GM12878 (cell line): ENCODE results near the gene TMIGD3. TPM values are rescaled to one million over a fixed set of nuclear protein-coding genes. Genes with fewer than 3 reads are reported as not detected.

Experiments used
- ATAC-seq: fragments of 200-7000 bp; cut with Tn5 transposase; 3 replicates; pipeline ENCODE4 v1.9.1; 2020; ENCODE audit warnings: mild to moderate bottlenecking, moderate library complexity
- BruUV-seq: library from RNA; stranded (reverse); fragments of 400-500 nt; replicated peaks from 2 replicates; lab custom pipeline; 2021; lab: Mats Ljungman, UMichigan
- CTCF ChIA-PET: fragments of 300-600 bp; sonication (Branson Sonifier 250); formaldehyde crosslinking; extraction: SDS; loops from one replicate; lab custom pipeline; 2021; ENCODE audit warnings: inconsistent platforms; lab: Yijun Ruan, JAX
- POLR2A ChIA-PET: fragments of 350-600 bp; formaldehyde crosslinking; extraction: SDS; loops from one replicate; lab custom pipeline; 2021; ENCODE audit warnings: inconsistent platforms; lab: Charles Lee
- RAD21 ChIA-PET: fragments of 300-600 bp; sonication (Branson Sonifier 250); formaldehyde crosslinking; loops from one replicate; lab custom pipeline; 2023; ENCODE audit warnings: antibody characterized with exemption; ENCODE audit not compliant: unreplicated experiment; lab: Charles Lee
- SMC1A ChIA-PET: fragments of 300-600 bp; sonication (Branson Sonifier 250); formaldehyde crosslinking; loops from one replicate; lab custom pipeline; 2023; ENCODE audit not compliant: unreplicated experiment, uncharacterized antibody; lab: Charles Lee
- DNase-seq: peaks from one replicate; pipeline ENCODE4 v3.0.0-alpha.2; 2011; ENCODE audit warnings: low read depth, low spot score
- FAIRE-seq: peaks from 3 replicates; lab custom pipeline; 2011; peaks lifted over from hg19 to GRCh38; lab: Jason Lieb, UNC
- H2AFZ ChIP-seq: 2 replicates; pipeline ENCODE4 v1.6.0; 2011; ENCODE audit warnings: low read depth, low read length, control low read depth; ENCODE audit not compliant: control insufficient read depth
- H3K27ac ChIP-seq: 2 replicates; pipeline ENCODE4 v1.5.1; 2011; ENCODE audit warnings: control low read depth; ENCODE audit not compliant: control insufficient read depth, insufficient read depth
- H3K27me3 ChIP-seq, 2 experiments: replicated peaks in 1 of 2; 2 replicates each; pipeline versions ENCODE4 v1.6.0 to v1.6.1; 2011; ENCODE audit warnings: low read length in 1 of 2; ENCODE audit not compliant: control insufficient read depth in 2 of 2, insufficient read depth in 2 of 2
- H3K36me3 ChIP-seq, 2 experiments: 2 replicates each; pipeline ENCODE4 v1.5.1; 2011; ENCODE audit warnings: low read length in 1 of 2; ENCODE audit not compliant: control insufficient read depth in 2 of 2, insufficient read depth in 2 of 2
- H3K4me1 ChIP-seq: 2 replicates; pipeline ENCODE4 v1.6.1; 2011; ENCODE audit warnings: mild to moderate bottlenecking, low read length, moderate library complexity, mixed read lengths; ENCODE audit not compliant: control insufficient read depth, insufficient read depth
- H3K4me2 ChIP-seq: 2 replicates; pipeline ENCODE4 v1.6.0; 2011; ENCODE audit warnings: control low read depth; ENCODE audit not compliant: control insufficient read depth, insufficient read depth
- H3K4me3 ChIP-seq: fragments of 200-600 bp; sonication (generic); 2 replicates; pipeline ENCODE4 v1.5.1; 2016
- H3K79me2 ChIP-seq: 2 replicates; pipeline ENCODE4 v1.6.0; 2011; ENCODE audit warnings: low read length; ENCODE audit not compliant: control insufficient read depth, insufficient read depth
- H3K9ac ChIP-seq: 2 replicates; pipeline ENCODE4 v1.8.0; 2011; ENCODE audit warnings: low read length, control low read depth, mixed read lengths; ENCODE audit not compliant: control insufficient read depth, insufficient read depth
- H3K9me3 ChIP-seq: replicated peaks from 3 replicates; pipeline ENCODE4 v1.5.1; 2011; ENCODE audit warnings: mild to moderate bottlenecking, low read length; ENCODE audit not compliant: control insufficient read depth, insufficient read depth
- H4K20me1 ChIP-seq: 2 replicates; pipeline ENCODE4 v1.6.0; 2011; ENCODE audit not compliant: control insufficient read depth, insufficient read depth
- ATF7 ChIP-seq: fragments of 450-650 bp; IDR thresholded peaks from 2 replicates; pipeline ENCODE4 v1.6.1; 2016; ENCODE audit warnings: low read depth, mild to moderate bottlenecking
- CHD4 ChIP-seq: fragments of 200-600 bp; sonication (generic); IDR thresholded peaks from 2 replicates; pipeline ENCODE4 v1.6.1; 2016; ENCODE audit warnings: mild to moderate bottlenecking
- IKZF1 ChIP-seq: fragments of 450-650 bp; conservative IDR thresholded peaks from 2 replicates; pipeline ENCODE4 v1.6.1; 2017; ENCODE audit warnings: antibody characterized with exemption, mild to moderate bottlenecking
- IKZF2 ChIP-seq, 2 experiments: fragments of 450-650 bp; IDR thresholded peaks; 2 replicates each; pipeline ENCODE4 v1.6.1; 2017; ENCODE audit warnings: mild to moderate bottlenecking in 2 of 2, moderate library complexity in 2 of 2
- KDM1A ChIP-seq: fragments of 200-600 bp; sonication (generic); IDR thresholded peaks from 2 replicates; pipeline ENCODE4 v1.6.1; 2016; ENCODE audit warnings: borderline replicate concordance
- MTA3 ChIP-seq: IDR thresholded peaks from 2 replicates; pipeline ENCODE4 v1.6.1; 2012; ENCODE audit warnings: low read length, inconsistent platforms, borderline replicate concordance
- NFYB ChIP-seq: IDR thresholded peaks from 2 replicates; pipeline ENCODE4 v1.6.1; 2011; ENCODE audit warnings: low read depth, mild to moderate bottlenecking, low read length, improper control_type of control experiment, moderate library complexity; ENCODE audit not compliant: insufficient read depth
- TCF12 ChIP-seq: IDR thresholded peaks from 2 replicates; pipeline ENCODE4 v1.6.1; 2011; ENCODE audit warnings: low read depth, mild to moderate bottlenecking, low read length
- ZZZ3 ChIP-seq: IDR thresholded peaks from 2 replicates; pipeline ENCODE4 v1.6.1; 2011; ENCODE audit warnings: low read depth; ENCODE audit not compliant: control insufficient read depth, insufficient read length
- WGBS: methylation state at CpG from one replicate; pipeline ENCODE4 v1.1.6; 2016; ENCODE audit warnings: low lambda C conversion rate; ENCODE audit not compliant: insufficient replicate concordance, insufficient coverage; ENCODE audit errors: missing lambda C conversion rate; 5-methylcytosine and 5-hydroxymethylcytosine counted together
- in situ Hi-C: fragments of 300-500 bp; cut with MboI; formaldehyde crosslinking; loops from 9 replicates; pipeline ENCODE4 v1.14.3; 2018; ENCODE audit warnings: mixed read lengths
- intact Hi-C: fragments of 100-400 bp; cut with micrococcal nuclease; formaldehyde crosslinking; loops from one replicate; pipeline ENCODE4 v1.14.2; 2022; ENCODE audit not compliant: unreplicated experiment
- polyA plus RNA-seq, 11 experiments: library from polyadenylated mRNA; depleted of rRNA in 4 of 11; unstranded in 6 of 11; stranded (reverse) in 5 of 11; fragments of >200 nt; fragmentation: Nextera tagmentation in 4 of 11; fragmentation: Illumina TruSeq in 1 of 11; extraction: Ambion mirVana in 4 of 11; extraction: Trizol in 1 of 11; gene quantifications; 1 replicate in 1 of 11; 2 replicates in 10 of 11; pipeline versions ENCODE4 v1.2.1 to v1.2.3, GENCODE V29; 2011 to 2016; ENCODE audit warnings: inconsistent platforms in 2 of 11, missing spikeins in 2 of 11, low read depth in 1 of 11
- total RNA-seq, 4 experiments: library from RNA; depleted of rRNA in 3 of 4; stranded (reverse); fragments of >200 nt in 3 of 4; fragmentation: Illumina TruSeq in 1 of 4; extraction: Trizol in 1 of 4; gene quantifications; 2 replicates each; pipeline versions ENCODE4 v1.2.1 to v1.2.3, GENCODE V29; 2013 to 2021
- TF ChIP-seq, protein P1 (sequence below): fragments of 450-650 bp; IDR thresholded peaks from 2 replicates; pipeline ENCODE4 v1.6.1; 2016; ENCODE audit warnings: mild to moderate bottlenecking
- TF ChIP-seq, protein P2 (sequence below): fragments of 450-650 bp; conservative IDR thresholded peaks from 2 replicates; pipeline ENCODE4 v1.6.1; 2017; ENCODE audit warnings: mild to moderate bottlenecking, moderate library complexity
- TF ChIP-seq, protein P3 (sequence below): fragments of 450-650 bp; formaldehyde crosslinking; IDR thresholded peaks from 2 replicates; pipeline ENCODE4 v1.5.0; 2022; ENCODE audit warnings: mild to moderate bottlenecking, missing genetic modification characterization
- TF ChIP-seq, protein P4 (sequence below): fragments of 150-350 bp; IDR thresholded peaks from 2 replicates; pipeline ENCODE4 v1.6.1; 2014; ENCODE audit warnings: mild to moderate bottlenecking, low read depth, low read length

TMIGD3 gene
- total and polyA plus RNA-seq, 10 of the 15 experiments (the other 5 are each of a cell fraction or from before 2014, with no cell fraction given) = 0.17 TPM; not detected in 9

DNA sequence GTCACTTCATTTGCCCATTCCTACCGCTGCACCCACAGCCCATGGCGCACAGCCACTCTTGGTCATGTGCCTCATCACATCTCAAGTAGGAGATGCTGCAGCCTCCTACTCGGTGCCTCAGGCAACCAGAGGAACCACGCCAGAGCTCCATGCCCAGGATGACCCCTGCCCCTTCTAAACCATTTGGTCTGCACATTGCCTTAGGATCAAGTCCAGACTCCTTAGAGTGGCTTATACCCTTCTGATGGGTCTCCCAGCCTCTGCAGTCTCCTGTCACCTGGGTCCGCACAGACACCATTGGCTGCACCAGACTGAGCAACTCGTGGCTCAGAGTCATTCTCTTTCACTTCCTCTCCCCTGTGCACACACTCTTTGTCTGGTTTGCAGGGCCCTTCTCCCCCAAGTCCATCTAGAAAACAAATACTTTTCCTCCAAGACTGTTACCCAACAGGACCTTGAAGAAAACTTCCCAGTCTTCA is 2.2 kb upstream of the TMIGD3 start (continued):
- TF ChIP-seq, protein P1, sequence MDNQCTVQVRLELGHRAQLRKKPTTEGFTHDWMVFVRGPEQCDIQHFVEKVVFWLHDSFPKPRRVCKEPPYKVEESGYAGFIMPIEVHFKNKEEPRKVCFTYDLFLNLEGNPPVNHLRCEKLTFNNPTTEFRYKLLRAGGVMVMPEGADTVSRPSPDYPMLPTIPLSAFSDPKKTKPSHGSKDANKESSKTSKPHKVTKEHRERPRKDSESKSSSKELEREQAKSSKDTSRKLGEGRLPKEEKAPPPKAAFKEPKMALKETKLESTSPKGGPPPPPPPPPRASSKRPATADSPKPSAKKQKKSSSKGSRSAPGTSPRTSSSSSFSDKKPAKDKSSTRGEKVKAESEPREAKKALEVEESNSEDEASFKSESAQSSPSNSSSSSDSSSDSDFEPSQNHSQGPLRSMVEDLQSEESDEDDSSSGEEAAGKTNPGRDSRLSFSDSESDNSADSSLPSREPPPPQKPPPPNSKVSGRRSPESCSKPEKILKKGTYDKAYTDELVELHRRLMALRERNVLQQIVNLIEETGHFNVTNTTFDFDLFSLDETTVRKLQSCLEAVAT = 0 out of 2 replicates have a peak, but pooled peaks have one; percentile 59
- TF ChIP-seq IKZF2 (IDR thresholded peaks at IDR 0.05) (peak in 1 of 2 experiments; percentile 56; a peak in 2 of 4 replicates), NFYB (peak; percentile 63; the same call in 1 of the 2 replicates)

DNA sequence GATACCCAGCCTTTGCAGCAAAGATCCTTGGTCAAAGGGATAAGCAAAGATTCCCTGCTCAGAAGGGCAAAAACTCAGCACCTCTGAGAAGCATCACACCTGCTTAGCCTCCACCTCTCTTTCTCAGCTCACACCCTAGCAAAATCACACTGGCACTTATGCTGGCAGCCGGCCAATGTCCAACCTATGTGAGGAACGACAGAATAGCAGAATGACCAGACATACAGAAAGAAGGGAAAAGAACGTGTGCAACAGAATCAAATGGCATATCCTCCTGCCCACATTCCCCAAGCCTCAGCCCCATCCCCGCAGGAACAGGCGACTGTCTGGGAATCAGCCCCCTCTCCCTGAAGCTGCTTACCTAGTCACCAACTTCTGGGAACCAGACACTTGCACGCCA is 664 bp upstream of the TMIGD3 start:
- SMC1A ChIA-PET = interaction anchor here (0.8 to 1.4 kb wide), 6 partner anchors 14 to 258 kb away, joined by 3 read pairs; no protein-coding TSS in a partner anchor
- WGBS = 53% methylated on average over 6 of the region's 6 CpGs
- no peaks in the 10 kb centered on the region for H3K27me3 ChIP-seq
- H3K4me2 ChIP-seq = peak overlapping the region; percentile 80; the same call in 1 of the 2 replicates
- H3K79me2 ChIP-seq = peaks cover 2% of the 10 kb centered on the region; the same call in 1 of the 2 replicates
- DNase-seq (no peak), FAIRE-seq (no peak), ATAC-seq (no peak)
- H2AFZ ChIP-seq = peak overlapping the region; percentile 76
- peaks cover 57% of the 10 kb centered on the region for H3K4me1 ChIP-seq
- H3K27ac ChIP-seq = no peak overlapping the region
- POLR2A ChIA-PET = interaction anchor here (0.6 kb wide), 1 partner anchor 198 kb away, joined by 5 read pairs; no protein-coding TSS in a partner anchor
- H3K9ac ChIP-seq = no peak overlapping the region
- RAD21 ChIA-PET = interaction anchor here (0.8 to 1.6 kb wide), 3 partner anchors 22 to 211 kb away, joined by 3 to 7 read pairs (median 3); no protein-coding TSS in a partner anchor
- in situ Hi-C loops = loop anchor here (10.0 kb wide), 1 partner anchor 251 kb away; the partner anchor contains the start of gene DDX20
- H3K36me3 ChIP-seq = no peaks in the 10 kb centered on the region
- no peak overlapping the region for H3K4me3 ChIP-seq
- no TSS peak for BruUV-seq
- H3K9me3 ChIP-seq = no peaks in the 10 kb centered on the region; the same call in 2 of the 3 replicates
- CTCF ChIA-PET = interaction anchor here (0.5 to 2.0 kb wide), 5 partner anchors 18 to 911 kb away, joined by 3 to 9 read pairs (median 4); no protein-coding TSS in a partner anchor
- no peaks in the 10 kb centered on the region for H4K20me1 ChIP-seq
- intact Hi-C loops = no loop called here
- TF ChIP-seq, protein P2, sequence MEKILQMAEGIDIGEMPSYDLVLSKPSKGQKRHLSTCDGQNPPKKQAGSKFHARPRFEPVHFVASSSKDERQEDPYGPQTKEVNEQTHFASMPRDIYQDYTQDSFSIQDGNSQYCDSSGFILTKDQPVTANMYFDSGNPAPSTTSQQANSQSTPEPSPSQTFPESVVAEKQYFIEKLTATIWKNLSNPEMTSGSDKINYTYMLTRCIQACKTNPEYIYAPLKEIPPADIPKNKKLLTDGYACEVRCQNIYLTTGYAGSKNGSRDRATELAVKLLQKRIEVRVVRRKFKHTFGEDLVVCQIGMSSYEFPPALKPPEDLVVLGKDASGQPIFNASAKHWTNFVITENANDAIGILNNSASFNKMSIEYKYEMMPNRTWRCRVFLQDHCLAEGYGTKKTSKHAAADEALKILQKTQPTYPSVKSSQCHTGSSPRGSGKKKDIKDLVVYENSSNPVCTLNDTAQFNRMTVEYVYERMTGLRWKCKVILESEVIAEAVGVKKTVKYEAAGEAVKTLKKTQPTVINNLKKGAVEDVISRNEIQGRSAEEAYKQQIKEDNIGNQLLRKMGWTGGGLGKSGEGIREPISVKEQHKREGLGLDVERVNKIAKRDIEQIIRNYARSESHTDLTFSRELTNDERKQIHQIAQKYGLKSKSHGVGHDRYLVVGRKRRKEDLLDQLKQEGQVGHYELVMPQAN = no peak
- TF ChIP-seq ATF7 (no peak), ZZZ3 (no peak), TCF12 (no peak), IKZF1 (no peak), CHD4 (no peak), MTA3 (no peak), KDM1A (no peak)
- TF ChIP-seq, protein P3, sequence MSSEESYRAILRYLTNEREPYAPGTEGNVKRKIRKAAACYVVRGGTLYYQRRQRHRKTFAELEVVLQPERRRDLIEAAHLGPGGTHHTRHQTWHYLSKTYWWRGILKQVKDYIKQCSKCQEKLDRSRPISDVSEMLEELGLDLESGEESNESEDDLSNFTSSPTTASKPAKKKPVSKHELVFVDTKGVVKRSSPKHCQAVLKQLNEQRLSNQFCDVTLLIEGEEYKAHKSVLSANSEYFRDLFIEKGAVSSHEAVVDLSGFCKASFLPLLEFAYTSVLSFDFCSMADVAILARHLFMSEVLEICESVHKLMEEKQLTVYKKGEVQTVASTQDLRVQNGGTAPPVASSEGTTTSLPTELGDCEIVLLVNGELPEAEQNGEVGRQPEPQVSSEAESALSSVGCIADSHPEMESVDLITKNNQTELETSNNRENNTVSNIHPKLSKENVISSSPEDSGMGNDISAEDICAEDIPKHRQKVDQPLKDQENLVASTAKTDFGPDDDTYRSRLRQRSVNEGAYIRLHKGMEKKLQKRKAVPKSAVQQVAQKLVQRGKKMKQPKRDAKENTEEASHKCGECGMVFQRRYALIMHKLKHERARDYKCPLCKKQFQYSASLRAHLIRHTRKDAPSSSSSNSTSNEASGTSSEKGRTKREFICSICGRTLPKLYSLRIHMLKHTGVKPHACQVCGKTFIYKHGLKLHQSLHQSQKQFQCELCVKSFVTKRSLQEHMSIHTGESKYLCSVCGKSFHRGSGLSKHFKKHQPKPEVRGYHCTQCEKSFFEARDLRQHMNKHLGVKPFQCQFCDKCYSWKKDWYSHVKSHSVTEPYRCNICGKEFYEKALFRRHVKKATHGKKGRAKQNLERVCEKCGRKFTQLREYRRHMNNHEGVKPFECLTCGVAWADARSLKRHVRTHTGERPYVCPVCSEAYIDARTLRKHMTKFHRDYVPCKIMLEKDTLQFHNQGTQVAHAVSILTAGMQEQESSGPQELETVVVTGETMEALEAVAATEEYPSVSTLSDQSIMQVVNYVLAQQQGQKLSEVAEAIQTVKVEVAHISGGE (CRISPR knock-in tag) = no peak
- TF ChIP-seq, protein P4, sequence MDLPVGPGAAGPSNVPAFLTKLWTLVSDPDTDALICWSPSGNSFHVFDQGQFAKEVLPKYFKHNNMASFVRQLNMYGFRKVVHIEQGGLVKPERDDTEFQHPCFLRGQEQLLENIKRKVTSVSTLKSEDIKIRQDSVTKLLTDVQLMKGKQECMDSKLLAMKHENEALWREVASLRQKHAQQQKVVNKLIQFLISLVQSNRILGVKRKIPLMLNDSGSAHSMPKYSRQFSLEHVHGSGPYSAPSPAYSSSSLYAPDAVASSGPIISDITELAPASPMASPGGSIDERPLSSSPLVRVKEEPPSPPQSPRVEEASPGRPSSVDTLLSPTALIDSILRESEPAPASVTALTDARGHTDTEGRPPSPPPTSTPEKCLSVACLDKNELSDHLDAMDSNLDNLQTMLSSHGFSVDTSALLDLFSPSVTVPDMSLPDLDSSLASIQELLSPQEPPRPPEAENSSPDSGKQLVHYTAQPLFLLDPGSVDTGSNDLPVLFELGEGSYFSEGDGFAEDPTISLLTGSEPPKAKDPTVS = no peak
